MM.1S (cell line): ENCODE measurements around the gene SWSAP1.

Experiments
- CTCF ChIP-seq: fragments of 300-600 bp; sonication (generic); IDR thresholded peaks from 2 replicates; pipeline ENCODE4 v1.5.1; 2016; ENCODE audit warnings: antibody characterized with exemption, low read length, mixed read lengths
- EZH2 ChIP-seq: fragments of 300-600 bp; sonication (generic); optimal IDR thresholded peaks from 2 replicates; pipeline ENCODE3; 2017; ENCODE audit warnings: low read depth, mild to moderate bottlenecking, antibody characterized with exemption, low read length, mixed read lengths
- EZH2phosphoT487 ChIP-seq: fragments of 300-600 bp; sonication (generic); IDR thresholded peaks from 2 replicates; pipeline ENCODE4 v1.6.1; 2018; ENCODE audit warnings: antibody characterized with exemption, low read length

GRCh38 chr19:11361771-11362731, 12.4 kb upstream of the SWSAP1 start:
- TF ChIP-seq CTCF (no peak), EZH2phosphoT487 (no peak), EZH2 (no peak)
